ENCODE results near the gene SWT1.
A peak's percentile ranks its signal among the peaks of the same experiment; 100 is the strongest.

DNA sequence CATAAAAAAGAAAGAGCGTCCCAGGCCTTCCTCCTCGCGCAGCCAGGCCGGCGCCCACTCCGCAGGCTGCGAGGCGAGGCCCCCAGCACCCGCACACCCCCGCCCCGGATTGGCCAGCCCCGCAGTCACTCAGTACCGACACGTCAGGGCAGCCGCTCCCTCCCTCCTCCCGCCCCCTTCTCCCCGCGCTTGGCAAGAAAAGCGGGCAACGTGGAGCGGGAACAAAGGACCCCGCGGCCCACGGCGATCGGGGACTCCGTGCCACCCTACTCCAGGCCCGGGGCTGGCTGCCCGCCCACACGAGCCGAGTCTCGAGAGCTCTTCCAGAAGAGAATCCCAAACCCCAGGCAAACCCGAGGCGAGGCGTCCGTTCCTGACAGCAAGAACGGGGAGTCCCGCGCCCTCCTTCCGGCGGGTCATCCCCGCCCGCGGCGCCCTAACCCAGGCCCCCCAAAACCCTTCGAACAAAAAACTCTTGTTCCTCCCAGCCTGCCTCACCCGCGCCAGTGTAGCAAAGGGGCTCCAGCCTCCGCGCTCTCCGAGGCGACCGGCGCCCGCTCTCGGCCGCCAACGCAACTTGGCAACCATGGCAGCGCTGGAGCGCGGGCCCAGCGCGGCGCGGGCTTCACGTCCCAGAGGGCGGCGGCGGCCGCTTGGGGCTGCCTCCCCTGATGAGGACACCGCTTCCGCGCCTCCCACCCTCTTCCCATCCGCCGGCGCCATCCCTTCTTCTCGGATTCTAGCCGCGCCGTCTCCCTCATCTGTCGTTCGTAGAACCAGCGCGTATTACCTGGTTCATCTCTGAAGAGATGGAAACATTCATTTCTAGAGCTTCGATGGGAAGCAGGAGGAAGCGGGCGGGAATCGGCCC lies 159.4 kb downstream of the SWT1 start:
- no peak for TF ChIP-seq ELF1 (tag; IDR thresholded peaks at IDR 0.05)
- no peak for TF ChIP-seq SRSF7 (optimal IDR thresholded peaks at IDR 0.05; ENCODE audit: low read depth, low read length)
- TF ChIP-seq, protein P1, sequence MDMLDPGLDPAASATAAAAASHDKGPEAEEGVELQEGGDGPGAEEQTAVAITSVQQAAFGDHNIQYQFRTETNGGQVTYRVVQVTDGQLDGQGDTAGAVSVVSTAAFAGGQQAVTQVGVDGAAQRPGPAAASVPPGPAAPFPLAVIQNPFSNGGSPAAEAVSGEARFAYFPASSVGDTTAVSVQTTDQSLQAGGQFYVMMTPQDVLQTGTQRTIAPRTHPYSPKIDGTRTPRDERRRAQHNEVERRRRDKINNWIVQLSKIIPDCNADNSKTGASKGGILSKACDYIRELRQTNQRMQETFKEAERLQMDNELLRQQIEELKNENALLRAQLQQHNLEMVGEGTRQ (CRISPR knock-in tag; IDR thresholded peaks at IDR 0.05) = no peak
- TF ChIP-seq SRF (CRISPR knock-in tag; IDR thresholded peaks at IDR 0.05) = no peak
- TF ChIP-seq BRF1 (IDR thresholded peaks at IDR 0.05; ENCODE audit: borderline replicate concordance, extremely low read depth, insufficient read length) = no peak
- peak; percentile 57; the same call in 1 of the 2 replicates for TF ChIP-seq KLF6 (CRISPR knock-in tag; IDR thresholded peaks at IDR 0.05; ENCODE audit: borderline replicate concordance)
- peak; percentile 54 for TF ChIP-seq TAF1 (IDR thresholded peaks at IDR 0.05; ENCODE audit: control insufficient read depth, extremely low read depth, insufficient read depth, low read length, severe bottlenecking)
- TF ChIP-seq BHLHE40 (IDR thresholded peaks at IDR 0.05; ENCODE audit: low read length) = 0 out of 2 replicates have a peak, but pooled peaks have one; percentile 19
- TF ChIP-seq GABPB1 (CRISPR knock-in tag; IDR thresholded peaks at IDR 0.05) = peak; percentile 21
- TF ChIP-seq, protein P2, sequence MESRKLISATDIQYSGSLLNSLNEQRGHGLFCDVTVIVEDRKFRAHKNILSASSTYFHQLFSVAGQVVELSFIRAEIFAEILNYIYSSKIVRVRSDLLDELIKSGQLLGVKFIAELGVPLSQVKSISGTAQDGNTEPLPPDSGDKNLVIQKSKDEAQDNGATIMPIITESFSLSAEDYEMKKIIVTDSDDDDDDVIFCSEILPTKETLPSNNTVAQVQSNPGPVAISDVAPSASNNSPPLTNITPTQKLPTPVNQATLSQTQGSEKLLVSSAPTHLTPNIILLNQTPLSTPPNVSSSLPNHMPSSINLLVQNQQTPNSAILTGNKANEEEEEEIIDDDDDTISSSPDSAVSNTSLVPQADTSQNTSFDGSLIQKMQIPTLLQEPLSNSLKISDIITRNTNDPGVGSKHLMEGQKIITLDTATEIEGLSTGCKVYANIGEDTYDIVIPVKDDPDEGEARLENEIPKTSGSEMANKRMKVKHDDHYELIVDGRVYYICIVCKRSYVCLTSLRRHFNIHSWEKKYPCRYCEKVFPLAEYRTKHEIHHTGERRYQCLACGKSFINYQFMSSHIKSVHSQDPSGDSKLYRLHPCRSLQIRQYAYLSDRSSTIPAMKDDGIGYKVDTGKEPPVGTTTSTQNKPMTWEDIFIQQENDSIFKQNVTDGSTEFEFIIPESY (CRISPR knock-in tag; IDR thresholded peaks at IDR 0.05) = no peak
- no peak for TF ChIP-seq ZNF561 (CRISPR knock-in tag; conservative IDR thresholded peaks at IDR 0.05)
- TF ChIP-seq RBFOX2 (IDR thresholded peaks at IDR 0.05; ENCODE audit: low read depth, low read length) = peak; percentile 95
